Parathyroid adenoma (tissue), 2 donors: ENCODE results near the gene SIK3.

ENCODE experiments used
- H2AFZ ChIP-seq: fragments of 300-600 bp; sonication (generic); one replicate; pipeline ENCODE4 v1.7.0; 2017; ENCODE audit warnings: antibody characterized with exemption, mild to moderate bottlenecking
- H3K27ac ChIP-seq: fragments of 300-600 bp; sonication (generic); one replicate; pipeline ENCODE4 v1.7.0; 2017
- H3K27me3 ChIP-seq: fragments of 300-600 bp; sonication (generic); one replicate; pipeline ENCODE4 v1.7.0; 2017; ENCODE audit warnings: low read length; ENCODE audit not compliant: control insufficient read depth, insufficient read depth
- H3K36me3 ChIP-seq: fragments of 300-600 bp; sonication (generic); one replicate; pipeline ENCODE4 v1.7.0; 2017; ENCODE audit warnings: low read length; ENCODE audit not compliant: control insufficient read depth, insufficient read depth
- H3K4me1 ChIP-seq: fragments of 300-600 bp; sonication (generic); one replicate; pipeline ENCODE4 v1.7.0; 2017; ENCODE audit warnings: control low read depth
- H3K4me2 ChIP-seq: fragments of 300-600 bp; sonication (generic); one replicate; pipeline ENCODE4 v1.7.0; 2017; ENCODE audit warnings: low read length
- H3K4me3 ChIP-seq: fragments of 300-600 bp; sonication (generic); one replicate; pipeline ENCODE4 v1.7.0; 2017; ENCODE audit warnings: low read depth, low read length
- H3K79me2 ChIP-seq: fragments of 300-600 bp; sonication (generic); one replicate; pipeline ENCODE4 v1.7.0; 2017; ENCODE audit warnings: control low read depth
- H3K9ac ChIP-seq: fragments of 300-600 bp; sonication (generic); one replicate; pipeline ENCODE4 v1.7.0; 2017; ENCODE audit warnings: mild to moderate bottlenecking
- H3K9me3 ChIP-seq: fragments of 300-600 bp; sonication (generic); one replicate; pipeline ENCODE4 v1.7.0; 2017; ENCODE audit warnings: low read length; ENCODE audit not compliant: control insufficient read depth
- TF ChIP-seq, protein P1 (sequence below): fragments of 300-600 bp; sonication (generic); IDR thresholded peaks from one replicate; pipeline ENCODE4 v1.7.0; 2017; ENCODE audit warnings: antibody characterized with exemption, mild to moderate bottlenecking
- donor health status: primary hyperparathyroidism.

SIK3 gene

DNA sequence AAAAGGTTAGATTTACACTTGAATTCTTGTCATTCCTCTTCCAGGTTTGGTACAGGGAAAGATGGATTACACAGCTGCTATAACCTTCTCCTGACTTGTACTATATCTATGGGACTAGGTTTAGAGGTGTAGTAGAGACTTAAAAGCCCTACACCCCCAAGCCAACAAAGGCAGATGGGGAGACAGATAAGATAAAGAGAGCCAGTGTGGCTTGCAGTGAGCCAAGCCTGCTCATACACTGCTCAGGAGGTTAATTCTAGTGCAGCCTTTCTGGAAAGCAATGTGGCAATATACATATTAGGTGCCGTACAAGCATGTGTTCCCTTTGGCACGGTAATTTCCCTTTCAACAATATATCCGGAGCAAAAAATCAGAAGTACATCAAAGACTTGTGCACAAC lies 10.8 kb downstream of the SIK3 start:
- H3K4me3 ChIP-seq, result no peak overlapping the region
- peaks cover 38% of the 10 kb centered on the region for H3K79me2 ChIP-seq
- H3K27ac ChIP-seq, result no peak overlapping the region
- peaks cover 3% of the 10 kb centered on the region for H3K4me1 ChIP-seq
- no peak overlapping the region for H3K9ac ChIP-seq
- H3K27me3 ChIP-seq, result no peaks in the 10 kb centered on the region
- TF ChIP-seq, protein P1, sequence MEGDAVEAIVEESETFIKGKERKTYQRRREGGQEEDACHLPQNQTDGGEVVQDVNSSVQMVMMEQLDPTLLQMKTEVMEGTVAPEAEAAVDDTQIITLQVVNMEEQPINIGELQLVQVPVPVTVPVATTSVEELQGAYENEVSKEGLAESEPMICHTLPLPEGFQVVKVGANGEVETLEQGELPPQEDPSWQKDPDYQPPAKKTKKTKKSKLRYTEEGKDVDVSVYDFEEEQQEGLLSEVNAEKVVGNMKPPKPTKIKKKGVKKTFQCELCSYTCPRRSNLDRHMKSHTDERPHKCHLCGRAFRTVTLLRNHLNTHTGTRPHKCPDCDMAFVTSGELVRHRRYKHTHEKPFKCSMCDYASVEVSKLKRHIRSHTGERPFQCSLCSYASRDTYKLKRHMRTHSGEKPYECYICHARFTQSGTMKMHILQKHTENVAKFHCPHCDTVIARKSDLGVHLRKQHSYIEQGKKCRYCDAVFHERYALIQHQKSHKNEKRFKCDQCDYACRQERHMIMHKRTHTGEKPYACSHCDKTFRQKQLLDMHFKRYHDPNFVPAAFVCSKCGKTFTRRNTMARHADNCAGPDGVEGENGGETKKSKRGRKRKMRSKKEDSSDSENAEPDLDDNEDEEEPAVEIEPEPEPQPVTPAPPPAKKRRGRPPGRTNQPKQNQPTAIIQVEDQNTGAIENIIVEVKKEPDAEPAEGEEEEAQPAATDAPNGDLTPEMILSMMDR, result no peak
- no peaks in the 10 kb centered on the region for H3K9me3 ChIP-seq
- no peak overlapping the region for H3K4me2 ChIP-seq
- no peaks in the 10 kb centered on the region for H3K36me3 ChIP-seq
- H2AFZ ChIP-seq, result no peak overlapping the region

DNA sequence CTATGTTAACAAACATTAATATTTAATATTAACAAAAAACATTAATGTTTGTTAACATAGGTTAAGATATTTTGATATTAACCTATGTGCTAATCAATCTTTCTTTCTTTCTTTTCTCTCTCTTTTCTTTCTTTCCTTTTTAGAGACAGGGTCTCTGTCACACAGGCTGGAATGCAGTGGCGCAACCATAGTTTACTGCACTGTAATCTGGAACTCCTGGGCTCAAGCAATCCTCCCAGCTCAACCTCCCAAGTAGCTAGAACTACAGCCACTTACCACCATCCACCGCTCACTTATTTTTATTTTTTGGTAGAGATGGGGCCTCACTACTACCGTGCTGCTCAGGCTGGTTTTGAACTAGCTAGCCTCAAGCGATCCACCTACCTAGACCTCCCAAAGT lies 13.2 kb downstream of the SIK3 start:
- Histone ChIP-seq H3K9ac (no peak overlapping the region), H3K4me2 (no peak overlapping the region), H2AFZ (no peak overlapping the region), H3K9me3 (no peaks in the 10 kb centered on the region), H3K36me3 (no peaks in the 10 kb centered on the region), H3K4me3 (no peak overlapping the region), H3K27ac (no peak overlapping the region), H3K27me3 (no peaks in the 10 kb centered on the region), H3K79me2 (peaks cover 19% of the 10 kb centered on the region), H3K4me1 (peaks cover 3% of the 10 kb centered on the region)
- TF ChIP-seq, protein P1, result no peak

DNA sequence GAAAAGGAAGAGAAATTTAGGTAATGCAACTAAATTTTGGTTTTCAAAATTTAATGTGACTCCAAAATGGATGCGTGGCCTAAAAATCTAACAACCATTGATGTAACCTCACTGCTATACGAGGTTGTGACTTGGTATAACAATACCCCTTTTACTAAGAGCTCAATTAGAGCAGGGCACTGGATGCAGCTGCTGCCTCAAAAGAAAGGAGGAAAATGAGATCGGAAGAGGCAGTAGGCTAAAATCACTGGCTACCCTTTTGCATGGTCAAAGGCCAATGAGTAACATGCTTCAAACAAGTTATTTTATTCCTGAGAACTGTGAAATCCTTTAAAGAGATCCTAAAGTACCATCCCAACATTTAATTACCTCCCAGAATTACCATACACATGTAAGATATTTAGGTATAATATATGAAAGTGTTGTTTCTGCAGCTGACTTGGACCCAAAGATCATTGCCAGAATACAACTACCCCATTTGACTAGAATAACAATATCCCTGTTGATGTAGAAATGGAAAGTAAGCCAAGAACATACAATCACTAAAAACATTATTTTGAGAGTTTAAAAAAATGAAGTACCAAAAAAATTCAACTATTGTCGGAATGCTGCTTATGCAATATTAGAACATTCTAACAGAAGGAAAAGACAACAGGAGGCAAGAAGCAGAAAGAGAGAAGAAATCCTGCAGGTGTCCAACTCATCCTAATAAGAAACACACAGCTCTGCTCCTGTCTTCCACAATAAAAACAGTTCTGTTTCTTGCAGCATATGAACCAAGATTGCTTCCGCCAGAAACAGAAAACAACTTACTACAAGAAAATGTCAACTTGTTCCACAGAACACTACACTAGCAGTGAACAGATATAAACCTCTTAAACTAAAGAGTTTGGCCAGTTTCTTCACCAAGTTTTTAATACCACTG lies 15.0 kb downstream of the SIK3 start:
- Histone ChIP-seq H2AFZ (no peak overlapping the region), H3K9me3 (no peaks in the 10 kb centered on the region), H3K36me3 (no peaks in the 10 kb centered on the region), H3K4me1 (peaks cover 3% of the 10 kb centered on the region), H3K79me2 (peaks cover 13% of the 10 kb centered on the region), H3K4me3 (no peak overlapping the region), H3K27ac (no peak overlapping the region), H3K27me3 (no peaks in the 10 kb centered on the region), H3K9ac (no peak overlapping the region), H3K4me2 (no peak overlapping the region)
- TF ChIP-seq, protein P1, result no peak

- TF ChIP-seq, protein P1, result no peak
- H3K27me3 ChIP-seq, result no peaks in the 10 kb centered on the region
- no peak overlapping the region for H3K4me2 ChIP-seq
- H2AFZ ChIP-seq, result no peak overlapping the region
- no peak overlapping the region for H3K4me3 ChIP-seq
- peaks cover 5% of the 10 kb centered on the region for H3K4me1 ChIP-seq
- peaks cover 10% of the 10 kb centered on the region for H3K79me2 ChIP-seq
- no peak overlapping the region for H3K9ac ChIP-seq
- no peak overlapping the region for H3K27ac ChIP-seq
- H3K36me3 ChIP-seq, result no peaks in the 10 kb centered on the region
- no peaks in the 10 kb centered on the region for H3K9me3 ChIP-seq
Measured at GRCh38 chr11:117081908-117082307, 16.3 kb downstream of the SIK3 start.

- Histone ChIP-seq H3K4me3 (no peak overlapping the region), H3K36me3 (no peaks in the 10 kb centered on the region), H3K27ac (no peak overlapping the region), H3K4me1 (peaks cover 5% of the 10 kb centered on the region), H3K79me2 (peaks cover 4% of the 10 kb centered on the region), H3K4me2 (no peak overlapping the region), H3K27me3 (no peaks in the 10 kb centered on the region), H2AFZ (no peak overlapping the region), H3K9me3 (no peaks in the 10 kb centered on the region), H3K9ac (no peak overlapping the region)
- TF ChIP-seq, protein P1, result no peak
Measured at GRCh38 chr11:117080370-117080769, 17.9 kb downstream of the SIK3 start.
